SU-DHL-6 (cell line): ENCODE data around the gene FAM20A.
A peak's percentile ranks its signal among the peaks of the same experiment; 100 is the strongest.

Experiments used
- EZH2phosphoT487 ChIP-seq: fragments of 200-600 bp; sonication (generic), shearing (Covaris generic); conservative IDR thresholded peaks from 2 replicates; pipeline ENCODE4 v1.6.1; 2018; ENCODE audit warnings: mild to moderate bottlenecking, antibody characterized with exemption, low read length, moderate library complexity, mixed read lengths
- TF ChIP-seq, protein P1 (sequence below): fragments of 200-600 bp; sonication (generic); IDR thresholded peaks from one replicate; pipeline ENCODE4 v1.5.1; 2017; ENCODE audit warnings: antibody characterized with exemption, mild to moderate bottlenecking, low read length, moderate library complexity; ENCODE audit not compliant: insufficient read depth, poor library complexity, severe bottlenecking

DNA sequence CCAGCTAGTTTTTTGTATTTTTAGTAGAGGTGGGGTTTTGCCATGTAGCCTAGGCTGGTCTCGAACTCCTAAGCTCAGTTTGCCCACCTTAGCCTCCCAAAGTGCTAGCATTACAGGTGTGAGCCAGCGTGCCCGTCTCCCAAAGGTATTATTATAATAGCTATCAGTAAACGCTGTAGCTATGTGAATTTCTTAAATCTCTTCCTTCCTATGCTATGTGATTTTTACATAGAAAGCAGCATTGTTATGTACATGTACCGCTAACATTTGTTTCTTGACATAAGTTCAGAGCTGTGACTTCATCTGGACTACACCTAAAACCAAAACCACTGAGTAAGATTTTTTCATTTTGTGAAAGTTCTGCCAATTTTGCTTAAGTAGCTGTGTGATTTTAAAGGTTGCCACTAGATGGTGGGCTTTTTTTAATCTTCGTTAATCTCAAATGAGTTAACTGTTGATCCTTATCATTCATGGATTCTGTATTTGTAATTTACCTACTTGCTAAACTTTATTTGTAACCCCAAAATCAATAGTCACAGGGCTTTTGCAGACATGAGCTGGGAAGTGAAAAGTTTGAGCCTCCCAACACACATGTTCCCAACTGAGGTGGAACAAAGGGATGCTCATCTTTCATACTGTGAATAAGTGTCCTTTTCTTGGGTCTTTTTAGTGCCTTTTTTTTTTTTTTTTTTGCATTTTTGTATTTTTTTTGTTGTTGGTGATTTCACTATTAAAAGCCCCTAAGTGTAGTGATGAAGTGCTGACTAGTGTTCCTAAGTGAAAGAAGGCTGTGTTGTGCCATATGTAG is 67.1 kb downstream of the FAM20A start:
- TF ChIP-seq, protein P1, sequence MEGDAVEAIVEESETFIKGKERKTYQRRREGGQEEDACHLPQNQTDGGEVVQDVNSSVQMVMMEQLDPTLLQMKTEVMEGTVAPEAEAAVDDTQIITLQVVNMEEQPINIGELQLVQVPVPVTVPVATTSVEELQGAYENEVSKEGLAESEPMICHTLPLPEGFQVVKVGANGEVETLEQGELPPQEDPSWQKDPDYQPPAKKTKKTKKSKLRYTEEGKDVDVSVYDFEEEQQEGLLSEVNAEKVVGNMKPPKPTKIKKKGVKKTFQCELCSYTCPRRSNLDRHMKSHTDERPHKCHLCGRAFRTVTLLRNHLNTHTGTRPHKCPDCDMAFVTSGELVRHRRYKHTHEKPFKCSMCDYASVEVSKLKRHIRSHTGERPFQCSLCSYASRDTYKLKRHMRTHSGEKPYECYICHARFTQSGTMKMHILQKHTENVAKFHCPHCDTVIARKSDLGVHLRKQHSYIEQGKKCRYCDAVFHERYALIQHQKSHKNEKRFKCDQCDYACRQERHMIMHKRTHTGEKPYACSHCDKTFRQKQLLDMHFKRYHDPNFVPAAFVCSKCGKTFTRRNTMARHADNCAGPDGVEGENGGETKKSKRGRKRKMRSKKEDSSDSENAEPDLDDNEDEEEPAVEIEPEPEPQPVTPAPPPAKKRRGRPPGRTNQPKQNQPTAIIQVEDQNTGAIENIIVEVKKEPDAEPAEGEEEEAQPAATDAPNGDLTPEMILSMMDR: peak; percentile 16
- no peak for TF ChIP-seq EZH2phosphoT487
